Erythroblast (primary cell): ENCODE results near the gene PRR11.
A peak's percentile ranks its signal among the peaks of the same experiment; 100 is the strongest.
"Not testable (repeated sequence)": the region's sequence is repeated elsewhere in the genome, so short reads cannot be mapped to it uniquely, and the experiment has no call there.

Experiments
- DNase-seq, 2 experiments: peaks; one replicate each; lab custom pipeline; 2025; lab: John Stamatoyannopoulos, UW
- GATA1 ChIP-seq: IDR thresholded peaks from 2 replicates; pipeline ENCODE4 v1.6.1; 2011; ENCODE audit warnings: low read depth, mild to moderate bottlenecking, control low read depth, low read length, moderate library complexity
- POLR2A ChIP-seq: IDR thresholded peaks from 2 replicates; pipeline ENCODE4 v1.6.1; 2011; ENCODE audit warnings: mild to moderate bottlenecking, low read length

The PRR11 gene

DNA sequence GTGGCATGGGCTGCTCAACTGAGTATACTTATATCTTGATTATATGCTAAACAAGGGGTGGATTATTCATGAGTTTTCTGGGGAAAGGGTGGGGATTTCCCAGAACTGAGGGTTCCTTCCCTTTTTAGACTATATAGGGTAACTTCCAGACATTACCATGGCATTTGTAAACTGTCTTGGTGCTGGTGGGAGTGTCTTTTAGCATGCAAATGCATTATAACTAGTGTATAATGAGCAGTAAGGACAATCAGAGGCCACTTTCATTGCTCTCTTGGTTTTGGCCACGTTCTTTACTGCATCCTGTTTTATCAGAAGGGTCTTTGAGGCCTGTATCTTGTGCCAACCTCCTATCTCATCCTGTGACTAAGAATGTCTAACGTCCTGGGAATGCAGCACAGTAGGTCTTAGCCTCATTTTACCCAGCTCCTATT, 12.0 kb downstream of the PRR11 start:
- TF ChIP-seq POLR2A (no peak), GATA1 (no peak)
- DNase-seq = peak; percentile 51 to 55

DNA sequence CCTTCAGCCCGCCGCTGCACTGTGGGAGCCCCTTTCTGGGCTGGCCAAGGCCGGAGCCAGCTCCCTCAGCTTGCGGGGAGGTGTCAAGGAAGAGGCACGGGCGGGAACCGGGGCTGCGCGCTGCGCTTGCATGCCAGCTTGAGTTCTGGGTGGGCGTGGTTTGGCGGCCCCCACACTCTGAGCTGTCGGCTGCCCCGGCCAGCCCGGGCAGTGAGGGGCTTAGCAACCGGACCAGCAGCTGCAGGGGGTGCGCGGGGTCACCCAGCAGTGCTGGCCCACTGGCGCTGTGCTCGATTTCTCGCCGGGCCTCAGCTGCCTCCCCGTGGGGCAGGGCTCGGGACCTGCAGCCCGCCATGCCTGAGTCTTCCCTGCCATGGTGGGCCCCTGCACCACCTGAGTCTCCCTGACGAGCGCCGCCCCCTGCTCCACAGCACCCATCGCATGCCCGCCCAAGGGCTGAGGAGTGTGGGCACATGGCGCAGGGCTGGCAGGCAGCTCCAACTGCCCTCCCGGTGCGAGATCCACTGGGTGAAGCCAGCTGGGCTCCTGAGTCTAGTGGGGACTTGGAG, 17.0 kb downstream of the PRR11 start:
- DNase-seq = no peak
- TF ChIP-seq POLR2A (no peak), GATA1 (no peak)

DNA sequence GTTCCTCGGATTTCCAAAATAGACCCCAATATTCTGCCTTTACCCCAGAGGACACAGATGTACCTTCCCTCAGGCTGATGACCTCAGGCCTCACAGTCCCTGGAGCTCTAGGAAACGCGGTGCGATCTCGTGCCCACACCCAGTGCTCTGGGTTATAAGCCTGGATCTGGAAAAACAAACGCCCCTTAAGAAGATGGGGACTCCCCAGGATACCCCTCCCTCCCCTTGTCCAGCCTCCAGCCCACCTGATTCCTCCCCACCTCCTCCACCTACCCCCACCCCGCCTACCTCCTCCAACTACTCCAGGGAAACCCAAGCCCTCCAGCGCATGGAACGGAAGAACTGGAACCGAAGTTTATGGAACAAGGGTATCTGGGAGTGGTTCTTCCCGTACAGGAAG, 19.1 kb downstream of the PRR11 start:
- TF ChIP-seq POLR2A (no peak), GATA1 (no peak)
- DNase-seq = no peak

DNA sequence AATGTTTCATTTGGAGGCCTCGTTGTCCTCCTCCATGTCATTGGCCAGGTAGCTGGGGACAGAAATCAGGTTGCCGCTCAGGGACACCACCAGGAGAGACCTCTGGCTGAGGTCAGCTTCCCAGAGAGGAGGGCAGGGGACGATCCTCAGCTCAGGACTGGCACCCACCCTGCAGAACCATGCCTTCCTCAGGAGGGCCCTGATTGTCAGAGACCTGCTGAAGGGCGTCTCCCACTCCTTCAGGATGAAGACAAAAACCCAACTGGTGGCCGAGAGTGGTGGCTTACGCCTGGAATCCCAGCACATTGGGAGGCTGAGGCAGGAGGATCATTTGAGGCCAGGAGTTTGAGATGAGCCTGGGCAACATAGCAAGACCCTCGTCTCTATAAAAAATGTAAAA, 19.5 kb downstream of the PRR11 start:
- TF ChIP-seq POLR2A (no peak), GATA1 (no peak)
- no peak for DNase-seq

DNA sequence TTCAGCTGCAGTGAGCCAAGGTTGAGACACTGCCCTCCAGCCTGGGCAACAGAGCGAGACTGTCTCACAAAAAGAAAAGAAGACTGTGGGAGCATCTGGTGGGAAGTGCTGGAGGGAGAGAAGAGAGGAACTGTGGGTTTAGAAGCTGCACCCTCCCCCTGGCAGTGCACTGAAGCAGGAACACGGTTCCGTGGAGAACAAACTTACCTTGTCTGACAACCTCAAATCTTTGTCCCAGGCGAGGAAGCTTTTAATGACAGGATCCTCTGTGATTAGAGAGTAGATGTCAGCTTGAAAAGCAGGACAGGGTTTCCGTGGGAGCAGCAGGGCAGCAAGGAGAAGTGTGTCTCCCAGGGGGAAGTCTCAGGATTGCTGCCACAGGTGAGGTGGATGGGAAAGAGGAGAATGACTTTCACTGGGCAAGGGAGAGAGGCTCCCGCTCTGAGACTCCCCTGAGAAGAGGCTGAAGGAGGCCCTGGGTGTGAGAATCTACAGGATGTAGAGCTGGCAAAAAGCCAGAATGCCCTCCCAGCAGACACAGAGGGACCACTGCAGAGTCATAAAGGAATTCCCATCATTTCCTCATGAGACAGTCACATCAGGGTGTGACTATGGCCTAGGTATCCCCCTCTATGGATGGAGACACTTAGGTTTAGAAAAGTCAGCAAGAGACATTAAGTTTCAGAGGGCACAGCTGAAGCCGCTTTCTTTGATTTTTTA, 22.9 kb downstream of the PRR11 start:
- no peak for DNase-seq
- TF ChIP-seq GATA1 (no peak), POLR2A (no peak)

DNA sequence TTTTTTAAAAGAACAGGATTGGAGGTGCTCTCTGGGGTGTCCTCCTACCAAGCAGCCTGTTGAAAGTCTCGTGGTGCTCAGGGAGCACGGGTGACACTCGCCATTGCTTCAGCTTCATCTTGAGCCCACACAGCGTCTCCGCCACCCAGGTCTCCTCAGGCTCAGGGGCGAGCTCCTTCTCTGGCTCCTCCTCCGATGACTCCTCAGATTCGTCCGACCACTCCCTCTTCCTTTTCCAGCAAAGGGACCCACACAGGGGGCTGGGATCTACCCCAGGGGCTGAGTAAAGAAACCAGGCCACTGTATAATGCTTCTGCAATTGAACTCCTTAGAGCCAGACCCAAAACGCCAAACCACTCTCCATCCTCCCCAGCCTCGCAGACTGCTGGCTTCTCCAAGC, 24.1 kb downstream of the PRR11 start:
- DNase-seq = not testable (repeated sequence)

DNA sequence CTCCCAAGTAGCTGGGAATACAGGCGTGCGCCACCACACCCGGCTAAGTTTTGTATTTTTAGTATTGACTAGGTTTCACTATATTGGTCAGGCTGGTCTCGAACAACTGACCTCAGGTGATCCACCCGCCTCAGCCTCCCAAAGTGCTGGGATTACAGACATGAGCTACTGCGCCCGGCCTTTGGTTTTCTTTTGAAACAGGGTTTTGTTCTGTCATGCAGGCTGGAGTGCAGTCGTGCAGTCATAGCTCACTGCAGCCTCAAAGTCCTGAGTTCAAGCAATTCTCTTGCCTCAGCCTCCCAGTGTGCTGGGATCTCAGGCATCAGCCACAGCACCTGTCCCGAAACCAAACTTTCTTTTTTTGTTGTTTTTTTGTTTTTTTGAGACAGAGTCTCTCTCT, 25.1 kb downstream of the PRR11 start:
- DNase-seq = no peak
- TF ChIP-seq GATA1 (no peak), POLR2A (no peak)

DNA sequence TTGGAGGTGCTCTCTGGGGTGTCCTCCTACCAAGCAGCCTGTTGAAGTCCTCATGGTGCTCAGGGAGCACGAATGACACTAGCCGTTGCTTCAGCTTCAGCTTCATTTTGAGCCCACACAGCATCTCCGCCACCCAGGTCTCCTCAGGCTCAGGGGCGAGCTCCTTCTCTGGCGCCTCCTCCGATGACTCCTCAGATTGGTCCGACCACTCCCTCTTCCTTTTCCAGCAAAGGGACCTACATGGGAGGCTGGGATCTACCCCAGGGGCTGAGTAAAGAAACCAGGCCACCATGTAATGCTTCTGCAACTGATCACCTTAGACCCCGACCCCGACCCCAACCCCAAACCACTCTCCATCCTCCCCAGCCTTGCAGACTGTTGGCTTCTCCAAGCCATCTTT, 25.9 kb downstream of the PRR11 start:
- DNase-seq = no peak
- TF ChIP-seq GATA1 (no peak), POLR2A (no peak)

DNA sequence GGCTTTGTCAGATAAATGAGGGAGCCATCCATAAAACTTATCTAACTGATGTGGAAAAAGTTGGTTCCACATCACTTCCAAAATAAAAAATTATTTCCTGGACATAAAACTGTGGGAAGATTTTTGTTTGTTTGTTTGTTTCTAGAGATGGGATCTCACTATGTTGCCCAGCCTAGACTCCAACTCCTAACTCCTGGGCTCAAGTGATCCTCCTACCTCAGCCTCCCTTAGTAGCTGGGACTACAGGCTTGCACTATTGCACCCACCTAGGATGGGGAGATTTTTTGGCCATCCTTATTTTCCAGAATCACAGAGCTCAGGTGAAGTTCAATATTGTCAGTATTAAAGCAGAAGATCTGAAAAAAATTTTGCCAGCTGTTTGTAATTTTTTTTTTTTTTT, 30.5 kb downstream of the PRR11 start:
- TF ChIP-seq POLR2A (no peak), GATA1 (no peak)

DNA sequence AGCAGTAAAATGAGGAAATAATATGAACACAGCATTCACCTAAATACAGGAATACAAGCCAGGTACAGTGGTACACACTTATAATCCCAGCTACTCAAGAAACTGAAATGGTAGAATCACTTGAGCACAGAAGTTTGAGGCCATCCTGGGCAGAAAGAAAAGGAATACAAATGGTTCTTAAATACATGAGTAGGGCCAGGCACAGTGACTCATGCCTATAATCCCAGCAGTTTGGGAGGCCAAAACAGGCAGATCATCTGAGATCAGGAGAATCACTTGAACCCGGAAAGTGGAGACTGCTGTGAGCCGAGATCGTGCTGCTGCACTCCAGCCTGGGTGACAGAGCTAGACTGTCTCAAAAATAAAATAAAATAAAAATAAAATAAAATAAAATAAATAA, 31.3 kb downstream of the PRR11 start:
- TF ChIP-seq GATA1 (no peak), POLR2A (no peak)
- DNase-seq = no peak

More for the DNA sequence above, 30.5 kb downstream of the PRR11 start:
- DNase-seq = no peak

DNA sequence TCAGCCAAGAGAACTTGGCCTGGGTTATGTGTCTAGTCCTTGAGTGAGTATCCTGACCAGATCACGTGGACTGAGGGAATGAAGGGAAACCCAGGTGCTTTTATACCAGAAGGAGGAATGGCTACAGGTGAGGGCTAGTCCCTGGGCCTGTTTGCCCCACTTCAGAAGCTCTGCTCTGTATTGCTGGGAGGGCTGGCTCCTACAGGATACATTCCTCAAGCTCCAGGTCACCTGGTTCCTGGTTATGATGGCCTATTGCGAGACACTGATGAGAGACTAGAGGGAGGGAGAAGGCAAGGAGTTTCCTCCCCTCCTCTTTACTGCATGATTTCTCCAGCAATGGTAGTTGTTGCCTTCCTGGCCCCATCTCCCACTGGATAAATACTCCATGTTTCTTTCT, 35.3 kb downstream of the PRR11 start:
- no peak for DNase-seq
- no peak for TF ChIP-seq POLR2A
- no peak for TF ChIP-seq GATA1

DNA sequence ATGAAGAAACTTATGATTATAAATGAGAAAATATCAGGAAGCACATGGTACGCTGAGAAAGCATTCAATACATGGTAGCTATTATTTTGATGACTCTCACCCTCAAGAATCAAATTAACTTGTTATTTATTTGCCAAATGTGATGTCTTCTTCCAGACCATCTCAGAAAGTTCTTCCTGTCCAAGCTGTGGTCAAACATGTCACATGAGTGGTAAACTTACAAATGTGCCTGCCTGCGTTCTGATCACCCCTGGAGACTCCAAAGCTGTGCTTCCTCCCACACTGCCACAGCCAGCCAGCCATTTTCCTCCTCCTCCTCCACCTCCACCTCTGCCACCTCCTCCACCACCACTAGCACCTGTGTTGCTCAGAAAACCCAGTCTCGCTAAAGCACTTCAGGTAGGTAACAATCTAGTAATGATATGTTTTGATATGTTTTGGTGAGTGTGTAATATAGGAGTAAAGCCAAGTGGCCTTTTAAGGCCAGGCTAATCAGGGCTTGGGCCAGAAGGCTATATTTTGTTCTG, 37.9 kb downstream of the PRR11 start:
- TF ChIP-seq POLR2A = no peak
- TF ChIP-seq GATA1 = no peak
- no peak for DNase-seq

DNA sequence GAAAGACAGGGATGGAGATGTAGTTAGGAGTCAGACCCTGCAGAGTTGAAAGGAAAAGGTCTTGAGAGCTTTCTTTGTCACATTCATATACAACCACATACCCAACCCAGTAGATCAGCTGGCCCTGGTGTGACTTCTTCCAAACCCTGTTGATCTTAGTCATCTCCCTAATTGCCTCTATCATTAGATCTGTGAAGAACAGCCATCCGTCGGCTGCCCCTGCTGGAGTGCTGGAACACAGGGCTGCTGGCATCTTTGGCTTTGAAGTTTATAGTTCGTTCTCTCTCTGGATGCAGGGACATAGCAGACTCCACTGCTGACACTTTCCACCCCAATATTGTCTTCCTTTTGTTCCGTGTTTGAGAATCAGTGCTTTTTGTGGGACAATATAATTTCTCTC, 43.9 kb downstream of the PRR11 start:
- DNase-seq = no peak
- TF ChIP-seq POLR2A (no peak), GATA1 (no peak)

DNA sequence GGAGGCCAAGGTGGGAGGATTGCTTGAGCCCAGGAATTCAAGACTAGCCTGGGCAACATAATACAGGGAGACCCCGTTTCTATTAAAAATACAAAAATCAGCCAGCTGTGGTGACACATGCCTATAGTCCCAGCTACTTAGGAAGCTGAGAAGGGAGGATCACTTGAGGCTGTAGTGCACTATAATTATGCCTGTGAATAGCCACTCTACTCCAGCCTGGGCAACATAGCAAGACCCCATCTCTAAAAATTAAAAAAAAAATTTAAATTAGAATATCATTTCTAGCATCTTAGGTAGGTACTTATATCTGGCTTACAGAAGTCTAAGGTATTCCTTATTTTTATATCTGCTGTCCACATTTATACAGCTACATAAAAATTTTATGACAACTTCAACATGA, 46.8 kb downstream of the PRR11 start:
- DNase-seq = no peak
- TF ChIP-seq GATA1 (no peak), POLR2A (no peak)

DNA sequence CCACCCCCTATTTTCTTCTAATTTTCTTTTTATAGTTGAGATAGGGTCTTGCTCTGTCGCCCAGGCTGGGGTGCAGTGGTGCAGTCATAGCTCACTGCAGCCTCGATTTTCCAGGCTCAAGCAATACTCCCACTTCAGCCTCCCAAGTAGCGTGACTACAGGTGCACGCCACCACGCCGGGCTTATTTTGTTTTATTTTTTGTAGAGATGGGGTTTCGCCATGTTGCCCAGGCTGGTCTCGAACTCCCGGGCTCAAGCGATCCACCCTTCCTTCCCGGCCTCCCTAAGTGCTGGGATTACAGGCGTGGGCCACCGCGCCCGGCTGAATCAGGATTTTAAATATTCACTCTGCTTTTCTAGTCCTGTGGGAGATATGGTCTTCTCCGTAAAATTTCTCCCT, 63.8 kb downstream of the PRR11 start:
- no peak for TF ChIP-seq GATA1
- TF ChIP-seq POLR2A = no peak
- DNase-seq = no peak
